Measurements from ENCODE around the gene LRRFIP2. TPM values are rescaled to one million over a fixed set of nuclear protein-coding genes. Genes with fewer than 3 reads are reported as not detected.

Gene LRRFIP2
- total RNA-seq, 1 donor = 84.2 TPM

DNA sequence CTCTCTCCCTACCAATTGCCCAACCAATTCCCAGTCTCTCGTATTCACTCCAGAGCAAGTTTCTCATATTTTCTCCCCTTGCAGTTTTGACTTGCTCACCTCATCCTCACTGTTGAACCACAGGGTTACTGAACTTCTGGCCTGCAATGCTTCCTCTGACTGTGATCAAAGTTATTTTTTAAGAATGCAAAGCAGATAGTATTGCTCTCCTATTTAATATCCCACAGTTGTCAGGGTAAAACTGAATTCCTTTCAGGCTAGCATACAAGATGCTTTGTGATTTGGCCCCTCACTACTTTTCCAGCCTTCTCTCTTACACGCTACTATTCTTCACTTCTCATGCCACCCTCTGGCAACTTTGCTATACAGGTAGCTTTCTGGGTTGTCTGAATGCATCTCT is 80.9 kb downstream of the LRRFIP2 start:
- TF ChIP-seq, protein P1, sequence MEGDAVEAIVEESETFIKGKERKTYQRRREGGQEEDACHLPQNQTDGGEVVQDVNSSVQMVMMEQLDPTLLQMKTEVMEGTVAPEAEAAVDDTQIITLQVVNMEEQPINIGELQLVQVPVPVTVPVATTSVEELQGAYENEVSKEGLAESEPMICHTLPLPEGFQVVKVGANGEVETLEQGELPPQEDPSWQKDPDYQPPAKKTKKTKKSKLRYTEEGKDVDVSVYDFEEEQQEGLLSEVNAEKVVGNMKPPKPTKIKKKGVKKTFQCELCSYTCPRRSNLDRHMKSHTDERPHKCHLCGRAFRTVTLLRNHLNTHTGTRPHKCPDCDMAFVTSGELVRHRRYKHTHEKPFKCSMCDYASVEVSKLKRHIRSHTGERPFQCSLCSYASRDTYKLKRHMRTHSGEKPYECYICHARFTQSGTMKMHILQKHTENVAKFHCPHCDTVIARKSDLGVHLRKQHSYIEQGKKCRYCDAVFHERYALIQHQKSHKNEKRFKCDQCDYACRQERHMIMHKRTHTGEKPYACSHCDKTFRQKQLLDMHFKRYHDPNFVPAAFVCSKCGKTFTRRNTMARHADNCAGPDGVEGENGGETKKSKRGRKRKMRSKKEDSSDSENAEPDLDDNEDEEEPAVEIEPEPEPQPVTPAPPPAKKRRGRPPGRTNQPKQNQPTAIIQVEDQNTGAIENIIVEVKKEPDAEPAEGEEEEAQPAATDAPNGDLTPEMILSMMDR (IDR thresholded peaks at IDR 0.05; ENCODE audit: insufficient read depth, low read depth, low read length) = no peak
- H3K4me3 ChIP-seq (ENCODE audit: low read depth, low read length) = no peak overlapping the region
- DNase-seq (ENCODE audit: low read depth) = no peak

DNA sequence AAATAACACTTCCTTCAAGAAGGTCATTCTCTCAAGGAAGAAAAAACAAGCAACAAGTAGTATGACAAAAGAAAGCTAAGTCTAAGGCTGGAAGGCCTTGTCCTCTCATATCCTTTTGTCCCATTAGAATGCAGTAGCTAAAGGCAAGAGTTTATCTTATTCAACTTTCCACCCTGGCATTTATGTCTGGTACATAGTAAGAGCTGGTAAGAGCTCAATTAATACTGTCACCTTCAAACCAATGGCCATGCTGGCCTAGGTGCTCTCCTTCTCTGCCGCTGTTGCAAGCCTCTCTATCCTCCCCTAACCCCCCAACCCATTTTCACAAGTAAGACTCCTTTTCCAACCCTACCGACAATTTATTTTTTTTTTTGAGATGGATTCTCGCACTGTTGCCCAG is 81.9 kb downstream of the LRRFIP2 start:
- DNase-seq (ENCODE audit: low read depth) = no peak
- TF ChIP-seq, protein P1 (IDR thresholded peaks at IDR 0.05; ENCODE audit: insufficient read depth, low read depth, low read length) = no peak
- H3K4me3 ChIP-seq (ENCODE audit: low read depth, low read length) = no peak overlapping the region

DNA sequence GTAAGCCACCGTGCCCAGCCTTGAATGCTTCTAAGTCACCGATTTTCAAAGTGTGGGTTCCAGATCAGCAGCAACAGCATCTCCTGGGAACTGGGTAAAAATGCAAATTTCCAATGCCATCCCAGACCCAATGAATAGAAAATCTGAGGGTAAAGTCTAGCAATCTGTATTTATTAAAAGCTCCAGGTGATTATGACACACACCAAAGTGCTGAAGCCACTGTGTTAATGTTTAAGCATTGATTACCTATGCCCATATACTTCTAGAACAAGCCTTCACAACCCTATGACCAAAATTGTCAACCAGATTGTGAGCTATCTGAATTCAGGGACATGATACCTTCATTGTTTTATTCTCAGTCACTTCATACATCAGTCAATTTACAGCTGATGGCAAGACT is 86.5 kb downstream of the LRRFIP2 start:
- TF ChIP-seq, protein P1 (IDR thresholded peaks at IDR 0.05; ENCODE audit: insufficient read depth, low read depth, low read length) = no peak
- no peak overlapping the region for H3K4me3 ChIP-seq (ENCODE audit: low read depth, low read length)

DNA sequence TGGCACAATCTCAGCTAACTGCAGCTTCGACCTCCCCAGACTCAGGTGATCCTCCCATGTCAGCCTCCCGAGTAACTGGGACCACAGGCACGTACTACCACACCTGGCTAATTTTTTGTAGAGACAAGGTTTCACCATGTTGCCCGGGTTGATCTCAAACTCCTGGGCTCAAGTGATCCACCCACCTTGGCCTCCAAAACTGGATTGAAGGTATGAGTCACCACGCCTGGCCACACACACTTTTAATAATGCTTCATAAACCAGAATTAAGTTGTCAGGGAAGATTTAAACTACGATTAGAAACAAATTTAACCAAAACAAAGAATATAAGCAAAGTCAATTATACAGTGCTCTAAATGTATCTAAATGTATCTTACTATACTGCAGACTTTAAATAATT is 87.5 kb downstream of the LRRFIP2 start:
- no peak overlapping the region for H3K4me3 ChIP-seq (ENCODE audit: low read depth, low read length)
- TF ChIP-seq, protein P1 (IDR thresholded peaks at IDR 0.05; ENCODE audit: insufficient read depth, low read depth, low read length) = no peak
- no peak for DNase-seq (ENCODE audit: low read depth)

More for the DNA sequence above, 86.5 kb downstream of the LRRFIP2 start:
- DNase-seq (ENCODE audit: low read depth) = no peak

DNA sequence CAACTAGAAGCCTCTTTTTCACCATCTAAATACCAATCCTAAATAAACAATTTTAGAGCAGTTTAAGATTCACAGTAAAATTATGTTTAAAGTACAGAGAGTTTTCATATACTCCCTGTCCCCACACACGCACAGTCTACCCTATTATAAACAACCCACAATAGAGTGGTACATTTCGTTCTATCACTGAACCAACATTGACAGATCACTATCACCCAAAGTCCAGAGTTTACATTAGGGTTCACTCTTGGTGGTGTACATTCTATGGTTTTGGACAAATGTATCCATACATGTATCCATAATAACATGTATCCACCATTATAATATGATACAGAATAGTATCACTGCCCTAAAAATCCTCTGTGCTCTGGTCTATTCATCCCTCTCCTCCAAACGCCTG is 92.1 kb downstream of the LRRFIP2 start:
- H3K4me3 ChIP-seq (ENCODE audit: low read depth, low read length) = no peak overlapping the region
- TF ChIP-seq, protein P1 (IDR thresholded peaks at IDR 0.05; ENCODE audit: insufficient read depth, low read depth, low read length) = no peak
- no peak for DNase-seq (ENCODE audit: low read depth)

DNA sequence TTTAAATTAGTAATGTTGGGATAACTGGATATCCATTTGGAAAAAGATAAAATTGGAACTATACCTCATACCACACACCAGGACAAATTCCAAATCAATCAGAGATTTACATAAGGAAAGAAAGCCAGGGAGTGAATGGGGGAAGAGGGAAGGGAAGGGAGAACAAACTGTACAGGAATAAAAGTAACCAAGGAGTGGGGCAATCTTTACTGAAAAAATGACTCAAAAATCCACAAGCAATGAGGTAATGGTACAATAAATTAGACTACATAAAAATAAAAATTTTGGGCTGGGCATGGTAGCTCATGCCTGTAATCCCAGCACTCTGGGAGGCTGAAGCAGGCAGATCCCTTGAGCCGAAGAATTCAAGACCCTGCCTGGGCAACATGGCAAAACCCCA is 98.4 kb downstream of the LRRFIP2 start:
- H3K4me3 ChIP-seq (ENCODE audit: low read depth, low read length) = no peak overlapping the region
- TF ChIP-seq, protein P1 (IDR thresholded peaks at IDR 0.05; ENCODE audit: insufficient read depth, low read depth, low read length) = no peak
- no peak for DNase-seq (ENCODE audit: low read depth)

DNA sequence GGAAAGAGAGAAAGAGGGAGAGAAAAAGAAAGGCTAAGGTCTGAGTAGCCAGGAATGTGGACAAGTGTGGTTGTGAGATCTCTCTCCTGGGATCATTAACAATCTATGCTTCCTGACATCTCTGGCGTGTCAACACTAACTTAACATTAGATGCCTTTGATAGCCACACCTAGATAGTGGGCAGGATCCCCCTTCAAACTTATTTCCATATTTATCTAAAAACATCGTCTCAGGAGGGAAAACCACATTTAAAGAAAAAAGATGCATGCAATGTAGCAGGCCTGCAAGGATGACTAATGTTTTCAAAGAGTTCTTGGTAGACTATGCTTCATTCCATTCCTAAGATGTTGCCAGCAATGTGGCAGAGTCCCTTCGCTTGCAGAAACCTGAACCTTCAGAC is 100.2 kb downstream of the LRRFIP2 start:
- DNase-seq (ENCODE audit: low read depth) = peak; percentile 45
- no peak overlapping the region for H3K4me3 ChIP-seq (ENCODE audit: low read depth, low read length)
- TF ChIP-seq, protein P1 (IDR thresholded peaks at IDR 0.05; ENCODE audit: insufficient read depth, low read depth, low read length) = no peak
